ENCODE measurements around the gene CTTNBP2.

Gene CTTNBP2

GRCh38 chr7:117782761-117783160, 90.5 kb downstream of the CTTNBP2 start:
- no peak for DNase-seq (ENCODE audit: low read depth)

GRCh38 chr7:117781707-117782106, 91.5 kb downstream of the CTTNBP2 start:
- DNase-seq (ENCODE audit: low read depth), result no peak

- DNase-seq (ENCODE audit: low read depth), result no peak
These were observed 92.4 kb downstream of the CTTNBP2 start for GRCh38 chr7:117780832-117781231.

GRCh38 chr7:117777335-117778142, 95.7 kb downstream of the CTTNBP2 start:
- no peak for DNase-seq (ENCODE audit: low read depth)

- DNase-seq (ENCODE audit: low read depth), result no peak
These were observed 97.0 kb downstream of the CTTNBP2 start for GRCh38 chr7:117776224-117776623.

GRCh38 chr7:117775801-117776200, 97.4 kb downstream of the CTTNBP2 start:
- no peak for DNase-seq (ENCODE audit: low read depth)

GRCh38 chr7:117774943-117775342, 98.3 kb downstream of the CTTNBP2 start:
- no peak for DNase-seq (ENCODE audit: low read depth)

GRCh38 chr7:117772421-117772820, 100.8 kb downstream of the CTTNBP2 start:
- DNase-seq (ENCODE audit: low read depth), result no peak

- DNase-seq (ENCODE audit: low read depth), result no peak
These were observed 101.5 kb downstream of the CTTNBP2 start for GRCh38 chr7:117771756-117772155.

- no peak for DNase-seq (ENCODE audit: low read depth)
These were observed 104.2 kb downstream of the CTTNBP2 start for GRCh38 chr7:117769085-117769484.

GRCh38 chr7:117767951-117768350, 105.3 kb downstream of the CTTNBP2 start:
- no peak for DNase-seq (ENCODE audit: low read depth)

- DNase-seq (ENCODE audit: low read depth), result no peak
These were observed 106.3 kb downstream of the CTTNBP2 start for GRCh38 chr7:117766913-117767312.

- DNase-seq (ENCODE audit: low read depth), result no peak
These were observed 109.2 kb downstream of the CTTNBP2 start for GRCh38 chr7:117764031-117764430.

- DNase-seq (ENCODE audit: low read depth), result no peak
These were observed 111.2 kb downstream of the CTTNBP2 start for GRCh38 chr7:117762055-117762454.

- DNase-seq (ENCODE audit: low read depth), result no peak
These were observed 113.1 kb downstream of the CTTNBP2 start for GRCh38 chr7:117759950-117760640.

- no peak for DNase-seq (ENCODE audit: low read depth)
These were observed 115.8 kb downstream of the CTTNBP2 start for GRCh38 chr7:117757440-117757839.

GRCh38 chr7:117756586-117757085, 116.6 kb downstream of the CTTNBP2 start:
- DNase-seq (ENCODE audit: low read depth), result no peak

- DNase-seq (ENCODE audit: low read depth), result no peak
These were observed 118.1 kb downstream of the CTTNBP2 start for GRCh38 chr7:117755136-117755535.

GRCh38 chr7:117751775-117752174, 121.5 kb downstream of the CTTNBP2 start:
- DNase-seq (ENCODE audit: low read depth), result no peak

- DNase-seq (ENCODE audit: low read depth), result no peak
These were observed 122.4 kb downstream of the CTTNBP2 start for GRCh38 chr7:117750612-117751563.

GRCh38 chr7:117741962-117742361, 131.3 kb downstream of the CTTNBP2 start:
- DNase-seq (ENCODE audit: low read depth), result no peak

- DNase-seq (ENCODE audit: low read depth), result no peak
These were observed 134.2 kb downstream of the CTTNBP2 start for GRCh38 chr7:117739085-117739484.

Data from GM04504 (cell line).